Fibroblast of lung (primary cell): Measurements from ENCODE around the gene TUBB4B.

ENCODE experiments used
- EZH2 ChIP-seq: IDR thresholded peaks from 2 replicates; pipeline ENCODE4 v1.5.1; 2012; ENCODE audit warnings: low read length, control low read depth, mild to moderate bottlenecking; ENCODE audit errors: missing control alignments
- TF ChIP-seq, protein P1 (sequence below), 2 donors: IDR thresholded peaks in 1 of 2; conservative IDR thresholded peaks in 1 of 2; 1 replicate in 1 of 2; 2 replicates in 1 of 2; pipeline ENCODE4 v1.5.1; 2011 to 2012; ENCODE audit warnings: low read length in 2 of 2, control low read depth in 1 of 2, inconsistent platforms in 1 of 2, low read depth in 1 of 2, mild to moderate bottlenecking in 1 of 2

GRCh38 chr9:137270929-137271695 is 30.0 kb downstream of the TUBB4B start:
- TF ChIP-seq, protein P1, sequence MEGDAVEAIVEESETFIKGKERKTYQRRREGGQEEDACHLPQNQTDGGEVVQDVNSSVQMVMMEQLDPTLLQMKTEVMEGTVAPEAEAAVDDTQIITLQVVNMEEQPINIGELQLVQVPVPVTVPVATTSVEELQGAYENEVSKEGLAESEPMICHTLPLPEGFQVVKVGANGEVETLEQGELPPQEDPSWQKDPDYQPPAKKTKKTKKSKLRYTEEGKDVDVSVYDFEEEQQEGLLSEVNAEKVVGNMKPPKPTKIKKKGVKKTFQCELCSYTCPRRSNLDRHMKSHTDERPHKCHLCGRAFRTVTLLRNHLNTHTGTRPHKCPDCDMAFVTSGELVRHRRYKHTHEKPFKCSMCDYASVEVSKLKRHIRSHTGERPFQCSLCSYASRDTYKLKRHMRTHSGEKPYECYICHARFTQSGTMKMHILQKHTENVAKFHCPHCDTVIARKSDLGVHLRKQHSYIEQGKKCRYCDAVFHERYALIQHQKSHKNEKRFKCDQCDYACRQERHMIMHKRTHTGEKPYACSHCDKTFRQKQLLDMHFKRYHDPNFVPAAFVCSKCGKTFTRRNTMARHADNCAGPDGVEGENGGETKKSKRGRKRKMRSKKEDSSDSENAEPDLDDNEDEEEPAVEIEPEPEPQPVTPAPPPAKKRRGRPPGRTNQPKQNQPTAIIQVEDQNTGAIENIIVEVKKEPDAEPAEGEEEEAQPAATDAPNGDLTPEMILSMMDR (conservative IDR thresholded peaks at IDR 0.05 in 1 of 2, IDR thresholded peaks at IDR 0.05 in 1 of 2; ENCODE audit: low read depth in 1 of 2, low read length in 2 of 2): no peak
- no peak for TF ChIP-seq EZH2
